HepG2 (cell line): ENCODE measurements around the gene CMAS.

Experiments
- CREM ChIP-seq, 2 experiments: sonication (generic) in 1 of 2; formaldehyde crosslinking in 1 of 2; IDR thresholded peaks; 2 replicates each; pipeline versions ENCODE4 v1.4.0 to v1.6.1; 2016 to 2020; ENCODE audit warnings: antibody characterized with exemption in 1 of 2, mild to moderate bottlenecking in 1 of 2, missing genetic modification reagents in 1 of 2
- SRSF9 ChIP-seq: fragments of 200-400 bp; formaldehyde crosslinking; IDR thresholded peaks from 2 replicates; pipeline ENCODE4 v1.6.1; 2018; ENCODE audit warnings: borderline replicate concordance, mild to moderate bottlenecking, low read depth, low read length; ENCODE audit not compliant: insufficient read depth, poor library complexity, severe bottlenecking
- ZBTB20 ChIP-seq: sonication (generic); formaldehyde crosslinking; IDR thresholded peaks from 2 replicates; pipeline ENCODE4 v1.8.1; 2023; ENCODE audit warnings: missing genetic modification reagents, low read depth, mild to moderate bottlenecking, borderline replicate concordance

GRCh38 chr12:22069851-22070250 lies 23.8 kb downstream of the CMAS start:
- no peak for TF ChIP-seq CREM (IDR thresholded peaks at IDR 0.05)
- TF ChIP-seq CREM (CRISPR knock-in tag; IDR thresholded peaks at IDR 0.05): no peak
- TF ChIP-seq SRSF9: no peak
- TF ChIP-seq ZBTB20 (CRISPR knock-in tag): no peak
